C4-2B (cell line): Measurements from ENCODE around the gene SH3GLB2.

Source experiments
- H3K27ac ChIP-seq: fragments of 450-650 bp; 2 replicates; pipeline ENCODE4 v1.5.1; 2017
- CTCF ChIP-seq: fragments of 450-650 bp; conservative IDR thresholded peaks from 2 replicates; pipeline ENCODE4 v1.5.1; 2017; ENCODE audit warnings: mild to moderate bottlenecking
- ZFX ChIP-seq: fragments of 450-650 bp; IDR thresholded peaks from 2 replicates; pipeline ENCODE4 v1.6.1; 2017

The SH3GLB2 gene

DNA sequence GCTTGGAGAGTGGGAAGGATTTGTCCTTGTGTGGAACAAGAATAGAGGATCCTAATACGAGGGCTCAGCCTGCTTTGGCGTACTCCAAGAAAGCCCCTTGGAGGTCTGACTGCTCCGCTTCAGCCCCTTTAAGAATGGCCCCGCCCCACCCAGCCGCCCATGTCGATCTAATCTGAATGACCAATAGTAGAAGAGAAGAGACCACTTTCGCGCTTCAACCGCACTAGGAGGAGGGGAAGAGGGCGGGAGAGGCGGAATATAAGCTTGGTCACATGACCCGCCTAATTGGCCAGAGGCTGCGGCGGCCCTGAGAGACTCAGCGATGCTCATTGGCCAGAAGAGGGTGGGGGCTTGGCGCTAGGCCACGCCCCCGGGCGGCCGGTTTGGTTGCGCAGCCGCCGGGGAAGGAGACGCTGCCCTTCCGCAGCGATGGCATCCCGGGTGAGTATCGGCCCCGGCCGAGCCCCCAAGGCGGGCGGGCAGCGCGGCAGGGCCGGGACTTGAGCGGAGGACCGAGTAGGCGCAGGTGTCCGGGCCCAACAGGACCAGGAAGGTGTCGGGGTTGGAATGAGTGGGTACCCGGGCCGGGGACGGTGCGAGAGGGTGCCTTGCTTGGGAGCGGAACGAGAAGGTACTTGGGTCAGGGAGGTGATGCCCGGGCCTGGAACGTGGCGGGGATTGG, 8.3 kb upstream of the SH3GLB2 start, which contains the start of gene MIGA2:
Gene MIGA2 (plus strand): TSS at position 386 of the 682 bp plus-strand sequence. CDS start 3,969 bp downstream, outside the sequence.
- H3K27ac ChIP-seq = peak within 1 kb of the TSS; percentile 77
- TF ChIP-seq ZFX = no peak; the same call in 1 of the 2 replicates

GRCh38 chr9:129035838-129036237, 7.7 kb upstream of the SH3GLB2 start:
- peak overlapping the region; percentile 77 for H3K27ac ChIP-seq

GRCh38 chr9:129033216-129033615, 5.1 kb upstream of the SH3GLB2 start:
- no peak overlapping the region for H3K27ac ChIP-seq
- TF ChIP-seq CTCF (no peak), ZFX (no peak)

- H3K27ac ChIP-seq = no peak overlapping the region
- no peak for TF ChIP-seq CTCF
- no peak for TF ChIP-seq ZFX
These were observed 4.5 kb upstream of the SH3GLB2 start for GRCh38 chr9:129032541-129033159.

GRCh38 chr9:129031514-129031913, 3.4 kb upstream of the SH3GLB2 start:
- H3K27ac ChIP-seq = no peak overlapping the region
- TF ChIP-seq ZFX (no peak), CTCF (no peak)

- no peak overlapping the region for H3K27ac ChIP-seq
- TF ChIP-seq ZFX (no peak), CTCF (no peak)
These were observed 2.1 kb upstream of the SH3GLB2 start for GRCh38 chr9:129030191-129030590.

GRCh38 chr9:129027685-129028191, 393 bp downstream of the SH3GLB2 start:
- peak overlapping the region; percentile 96 for H3K27ac ChIP-seq
- TF ChIP-seq ZFX = peak; percentile 94
- no peak for TF ChIP-seq CTCF

DNA sequence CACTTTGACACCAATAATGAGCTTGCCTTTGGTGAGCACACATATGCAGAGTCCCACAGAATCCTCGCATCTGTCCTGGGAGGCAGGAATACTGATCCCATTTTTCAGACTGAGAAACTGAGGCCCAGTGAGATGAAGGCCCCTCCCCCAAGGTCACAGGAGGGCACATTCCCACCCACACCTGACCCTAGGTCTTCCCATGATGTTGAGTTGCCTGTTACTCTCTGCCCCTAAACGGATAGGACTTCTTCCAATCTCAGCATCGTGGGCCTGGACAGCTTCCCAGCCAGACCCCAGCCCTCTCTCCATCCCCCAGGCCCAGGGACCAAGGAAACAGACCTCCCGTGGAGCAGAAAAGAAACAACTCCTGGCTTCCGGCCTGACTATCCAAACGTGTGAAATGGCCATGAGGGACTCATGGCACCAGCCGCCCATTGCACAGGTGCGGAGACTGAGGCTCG, 877 bp downstream of the SH3GLB2 start:
- TF ChIP-seq CTCF (no peak), ZFX (no peak)

More for the DNA sequence above, 877 bp downstream of the SH3GLB2 start:
- peak overlapping the region; percentile 96 for H3K27ac ChIP-seq
